Measurements from ENCODE around the gene BCL2L11. TPM values are rescaled to one million over a fixed set of nuclear protein-coding genes. Genes with fewer than 3 reads are reported as not detected.
A peak's percentile ranks its signal among the peaks of the same experiment; 100 is the strongest.

The BCL2L11 gene
- total RNA-seq, 4 donors from 2014 or later, result 8.8 to 41.8 (median 36.1) TPM

GRCh38 chr2:111160758-111161157 is 40.0 kb downstream of the BCL2L11 start:
- in situ Hi-C loops (cut with MboI; ENCODE audit: low pct_ligation_motif_present in 1 of 4, low pct_unique_long_range_greater_than_20kb in 1 of 4, low sequenced_read_pairs in 3 of 4), result no loop called here
- no peak for DNase-seq
- WGBS, 2 donors (ENCODE audit: low coverage in 1 of 2), result 84% methylated on average over 3 of the region's 3 CpGs; no CpG with 5 or more reads in 1 of the 2 donors
- Histone ChIP-seq H3K4me3 (no peak overlapping the region), H3K4me1 (peaks cover 0 to 25% (median 6%) of the 10 kb centered on the region in 4 donors), H3K36me3 (peaks cover 0 to 11% (median 0%) of the 10 kb centered on the region in 4 donors), H3K27me3 (no peaks in the 10 kb centered on the region), H3K9me3 (no peaks in the 10 kb centered on the region), H3K27ac (no peak overlapping the region)
- intact Hi-C loops (cut with DNase I; ENCODE audit: low total_unique reads), result no loop called here
- no peak for TF ChIP-seq POLR2AphosphoS5 (IDR thresholded peaks at IDR 0.05)
- TF ChIP-seq POLR2A (IDR thresholded peaks at IDR 0.05), result no peak
- TF ChIP-seq, protein P1, sequence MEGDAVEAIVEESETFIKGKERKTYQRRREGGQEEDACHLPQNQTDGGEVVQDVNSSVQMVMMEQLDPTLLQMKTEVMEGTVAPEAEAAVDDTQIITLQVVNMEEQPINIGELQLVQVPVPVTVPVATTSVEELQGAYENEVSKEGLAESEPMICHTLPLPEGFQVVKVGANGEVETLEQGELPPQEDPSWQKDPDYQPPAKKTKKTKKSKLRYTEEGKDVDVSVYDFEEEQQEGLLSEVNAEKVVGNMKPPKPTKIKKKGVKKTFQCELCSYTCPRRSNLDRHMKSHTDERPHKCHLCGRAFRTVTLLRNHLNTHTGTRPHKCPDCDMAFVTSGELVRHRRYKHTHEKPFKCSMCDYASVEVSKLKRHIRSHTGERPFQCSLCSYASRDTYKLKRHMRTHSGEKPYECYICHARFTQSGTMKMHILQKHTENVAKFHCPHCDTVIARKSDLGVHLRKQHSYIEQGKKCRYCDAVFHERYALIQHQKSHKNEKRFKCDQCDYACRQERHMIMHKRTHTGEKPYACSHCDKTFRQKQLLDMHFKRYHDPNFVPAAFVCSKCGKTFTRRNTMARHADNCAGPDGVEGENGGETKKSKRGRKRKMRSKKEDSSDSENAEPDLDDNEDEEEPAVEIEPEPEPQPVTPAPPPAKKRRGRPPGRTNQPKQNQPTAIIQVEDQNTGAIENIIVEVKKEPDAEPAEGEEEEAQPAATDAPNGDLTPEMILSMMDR (IDR thresholded peaks at IDR 0.05), result no peak
- no peak for TF ChIP-seq EP300 (IDR thresholded peaks at IDR 0.05; ENCODE audit: low read depth)

DNA sequence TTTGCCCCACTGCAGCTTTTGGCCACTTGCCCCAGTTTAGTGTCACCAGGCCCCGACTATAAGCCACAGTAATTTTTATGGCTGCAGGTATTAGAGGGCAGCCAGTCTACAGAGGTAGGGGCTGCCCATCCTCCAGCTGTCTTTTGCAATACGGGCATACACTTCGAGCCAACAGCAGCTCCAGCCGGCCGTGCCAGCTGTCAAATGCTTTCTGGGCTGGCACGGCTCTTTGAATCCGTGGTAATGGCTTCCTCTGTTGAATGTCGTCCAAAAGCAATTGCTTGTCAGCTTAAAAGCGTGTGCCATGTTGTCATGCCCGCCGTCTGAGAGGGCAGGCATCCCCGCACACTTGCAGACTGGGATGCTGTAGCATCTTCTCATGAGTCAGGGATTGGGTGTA is 41.3 kb downstream of the BCL2L11 start:
- intact Hi-C loops (cut with DNase I; ENCODE audit: low total_unique reads), result no loop called here
- Histone ChIP-seq H3K9me3 (no peaks in the 10 kb centered on the region), H3K27ac (no peak overlapping the region), H3K4me3 (no peak overlapping the region), H3K4me1 (peaks cover 0 to 25% (median 6%) of the 10 kb centered on the region in 4 donors), H3K36me3 (peaks cover 0 to 15% (median 0%) of the 10 kb centered on the region in 4 donors), H3K27me3 (no peaks in the 10 kb centered on the region)
- in situ Hi-C loops (cut with MboI; ENCODE audit: low pct_ligation_motif_present in 1 of 4, low pct_unique_long_range_greater_than_20kb in 1 of 4, low sequenced_read_pairs in 3 of 4), result no loop called here
- WGBS, 2 donors (ENCODE audit: low coverage in 1 of 2), result 45 to 60% methylated on average over 1 to 12 of the region's 12 CpGs
- peak; percentile 25 for DNase-seq
- TF ChIP-seq POLR2A (IDR thresholded peaks at IDR 0.05) (no peak), EP300 (IDR thresholded peaks at IDR 0.05; ENCODE audit: low read depth) (no peak), POLR2AphosphoS5 (IDR thresholded peaks at IDR 0.05) (no peak)
- TF ChIP-seq, protein P1 (IDR thresholded peaks at IDR 0.05), result no peak

- Histone ChIP-seq H3K4me1 (peaks cover 0 to 26% (median 6%) of the 10 kb centered on the region in 4 donors), H3K27me3 (no peaks in the 10 kb centered on the region), H3K9me3 (no peaks in the 10 kb centered on the region), H3K36me3 (peaks cover 0 to 15% (median 0%) of the 10 kb centered on the region in 4 donors), H3K27ac (no peak overlapping the region), H3K4me3 (no peak overlapping the region)
- no peak for DNase-seq
- in situ Hi-C loops (cut with MboI; ENCODE audit: low pct_ligation_motif_present in 1 of 4, low pct_unique_long_range_greater_than_20kb in 1 of 4, low sequenced_read_pairs in 3 of 4), result no loop called here
- no peak for TF ChIP-seq EP300 (IDR thresholded peaks at IDR 0.05; ENCODE audit: low read depth)
- no peak for TF ChIP-seq POLR2AphosphoS5 (IDR thresholded peaks at IDR 0.05)
- no peak for TF ChIP-seq POLR2A (IDR thresholded peaks at IDR 0.05)
- TF ChIP-seq, protein P1 (IDR thresholded peaks at IDR 0.05), result no peak
- intact Hi-C loops (cut with DNase I; ENCODE audit: low total_unique reads), result no loop called here
- WGBS, 2 donors (ENCODE audit: low coverage in 1 of 2), result 35 to 40% methylated on average over 4 to 12 of the region's 12 CpGs
Measured at GRCh38 chr2:111162718-111163331, 42.1 kb downstream of the BCL2L11 start.

- Histone ChIP-seq H3K4me1 (peaks cover 5 to 36% (median 10%) of the 10 kb centered on the region in 4 donors), H3K27ac (no peak overlapping the region), H3K27me3 (no peaks in the 10 kb centered on the region), H3K9me3 (no peaks in the 10 kb centered on the region), H3K4me3 (no peak overlapping the region), H3K36me3 (peaks cover 0 to 15% (median 0%) of the 10 kb centered on the region in 4 donors)
- 92% methylated on average over 12 of the region's 12 CpGs; no CpG with 5 or more reads in 1 of the 2 donors for WGBS, 2 donors (ENCODE audit: low coverage in 1 of 2)
- no peak for TF ChIP-seq POLR2AphosphoS5 (IDR thresholded peaks at IDR 0.05)
- no peak for TF ChIP-seq EP300 (IDR thresholded peaks at IDR 0.05; ENCODE audit: low read depth)
- TF ChIP-seq, protein P1 (IDR thresholded peaks at IDR 0.05), result no peak
- TF ChIP-seq POLR2A (IDR thresholded peaks at IDR 0.05), result no peak
- no peak for DNase-seq
- intact Hi-C loops (cut with DNase I; ENCODE audit: low total_unique reads) (no loop called here), in situ Hi-C loops (cut with MboI; ENCODE audit: low pct_ligation_motif_present in 1 of 4, low pct_unique_long_range_greater_than_20kb in 1 of 4, low sequenced_read_pairs in 3 of 4) (no loop called here)
Measured at GRCh38 chr2:111164078-111164477, 43.4 kb downstream of the BCL2L11 start.

Data from transverse colon (tissue), 4 donors.